DOHH2 (cell line): ENCODE measurements around the gene SEPTIN1.

Source experiments
- H3F3A ChIP-seq: fragments of 200-600 bp; sonication (generic), shearing (Covaris generic); 2 replicates; pipeline ENCODE4 v1.6.0; 2016; ENCODE audit warnings: antibody characterized with exemption, mild to moderate bottlenecking; ENCODE audit not compliant: control insufficient read depth, insufficient read depth
- H3K27ac ChIP-seq: fragments of 200-600 bp; sonication (generic); 2 replicates; pipeline ENCODE4 v1.5.1; 2014; ENCODE audit warnings: low read depth, mild to moderate bottlenecking, low read length, moderate library complexity
- H3K27me3 ChIP-seq: fragments of 200-600 bp; sonication (generic); 2 replicates; pipeline ENCODE4 v1.6.1; 2014; ENCODE audit warnings: mild to moderate bottlenecking, low read length, mixed read lengths; ENCODE audit not compliant: control insufficient read depth
- H3K36me3 ChIP-seq: fragments of 200-600 bp; sonication (generic); 2 replicates; pipeline ENCODE4 v1.6.1; 2014; ENCODE audit warnings: mild to moderate bottlenecking, low read length, moderate library complexity, mixed read lengths; ENCODE audit not compliant: control insufficient read depth
- H3K4me1 ChIP-seq: fragments of 200-600 bp; sonication (generic); 2 replicates; pipeline ENCODE4 v1.6.1; 2014; ENCODE audit warnings: mild to moderate bottlenecking, low read length, mixed read lengths; ENCODE audit not compliant: control insufficient read depth
- H3K4me2 ChIP-seq: fragments of 200-600 bp; sonication (generic); 2 replicates; pipeline ENCODE4 v1.6.0; 2014; ENCODE audit warnings: mild to moderate bottlenecking, low read length, moderate library complexity
- H3K4me3 ChIP-seq: fragments of 200-600 bp; sonication (generic); 2 replicates; pipeline ENCODE4 v1.5.1; 2014; ENCODE audit warnings: mild to moderate bottlenecking, low read length, mixed read lengths
- H3K79me2 ChIP-seq: fragments of 200-600 bp; sonication (generic); 2 replicates; pipeline ENCODE4 v1.6.1; 2014; ENCODE audit warnings: mild to moderate bottlenecking, low read length, mixed read lengths; ENCODE audit not compliant: control insufficient read depth
- H3K9me2 ChIP-seq: fragments of 200-600 bp; sonication (generic); replicated peaks from 2 replicates; pipeline ENCODE4 v1.6.1; 2014; ENCODE audit warnings: mild to moderate bottlenecking, low read length, mixed read lengths; ENCODE audit not compliant: control insufficient read depth
- H3K9me3 ChIP-seq: fragments of 200-600 bp; sonication (generic); 2 replicates; pipeline ENCODE4 v1.6.1; 2014; ENCODE audit warnings: antibody characterized with exemption, low read length, mixed read lengths; ENCODE audit not compliant: control insufficient read depth, insufficient read depth
- H4K20me1 ChIP-seq: fragments of 200-600 bp; sonication (generic); 2 replicates; pipeline ENCODE4 v1.6.0; 2014; ENCODE audit warnings: low read depth, mild to moderate bottlenecking, antibody characterized with exemption, low read length, moderate library complexity; ENCODE audit not compliant: control insufficient read depth, insufficient read depth
- CTCF ChIP-seq: fragments of 200-600 bp; sonication (generic); IDR thresholded peaks from one replicate; pipeline ENCODE4 v1.5.1; 2014; ENCODE audit warnings: antibody characterized with exemption, mild to moderate bottlenecking, low read depth, low read length; ENCODE audit not compliant: poor library complexity, severe bottlenecking
- EZH2phosphoT487 ChIP-seq: fragments of 200-600 bp; sonication (generic); IDR thresholded peaks from 2 replicates; pipeline ENCODE4 v1.6.1; 2017; ENCODE audit warnings: borderline replicate concordance, mild to moderate bottlenecking, antibody characterized with exemption, low read length, moderate library complexity, mixed read lengths

The SEPTIN1 gene

GRCh38 chr16:30369938-30370455 lies 12.4 kb downstream of the SEPTIN1 start:
- Histone ChIP-seq H3F3A (no peaks in the 10 kb centered on the region), H3K36me3 (peaks cover 43% of the 10 kb centered on the region), H3K79me2 (peaks cover 49% of the 10 kb centered on the region), H3K4me2 (peak overlapping the region; percentile 75), H3K4me1 (peaks cover 39% of the 10 kb centered on the region), H3K27me3 (no peaks in the 10 kb centered on the region), H3K4me3 (peak overlapping the region; percentile 90), H4K20me1 (peaks cover 8% of the 10 kb centered on the region), H3K27ac (peak overlapping the region; percentile 28; the same call in 1 of the 2 replicates), H3K9me2 (no peaks in the 10 kb centered on the region), H3K9me3 (no peaks in the 10 kb centered on the region)
- TF ChIP-seq EZH2phosphoT487 (no peak), CTCF (no peak)

- no peaks in the 10 kb centered on the region for H3K9me2 ChIP-seq
- no peaks in the 10 kb centered on the region for H3K27me3 ChIP-seq
- H3K4me1 ChIP-seq, result peaks cover 39% of the 10 kb centered on the region
- no peaks in the 10 kb centered on the region for H3K9me3 ChIP-seq
- peak overlapping the region; percentile 75 for H3K4me2 ChIP-seq
- TF ChIP-seq CTCF, result no peak
- TF ChIP-seq EZH2phosphoT487, result no peak
- peaks cover 8% of the 10 kb centered on the region for H4K20me1 ChIP-seq
- H3K36me3 ChIP-seq, result peaks cover 50% of the 10 kb centered on the region
- H3K4me3 ChIP-seq, result peak overlapping the region; percentile 90
- H3F3A ChIP-seq, result no peaks in the 10 kb centered on the region
- H3K27ac ChIP-seq, result peak overlapping the region; percentile 28
- H3K79me2 ChIP-seq, result peaks cover 56% of the 10 kb centered on the region
Observed at GRCh38 chr16:30369091-30369937, 13.0 kb downstream of the SEPTIN1 start.

GRCh38 chr16:30368792-30369090 lies 13.6 kb downstream of the SEPTIN1 start:
- Histone ChIP-seq H3K9me3 (no peaks in the 10 kb centered on the region), H3K79me2 (peaks cover 62% of the 10 kb centered on the region), H3F3A (no peaks in the 10 kb centered on the region), H3K27me3 (no peaks in the 10 kb centered on the region), H3K4me2 (peak overlapping the region; percentile 75), H3K27ac (peak overlapping the region; percentile 28; the same call in 1 of the 2 replicates), H3K36me3 (peaks cover 52% of the 10 kb centered on the region), H4K20me1 (peaks cover 8% of the 10 kb centered on the region), H3K9me2 (no peaks in the 10 kb centered on the region), H3K4me1 (peaks cover 39% of the 10 kb centered on the region), H3K4me3 (peak overlapping the region; percentile 90)
- TF ChIP-seq CTCF (no peak), EZH2phosphoT487 (no peak)
